Smooth muscle cell of the brain vasculature (primary cell): ENCODE measurements around the gene MRPL16.

ENCODE experiments used
- DNase-seq: peaks from one replicate; pipeline ENCODE4 v3.0.0-alpha.2; 2012; ENCODE audit warnings: low read depth, low spot score

Gene MRPL16

DNA sequence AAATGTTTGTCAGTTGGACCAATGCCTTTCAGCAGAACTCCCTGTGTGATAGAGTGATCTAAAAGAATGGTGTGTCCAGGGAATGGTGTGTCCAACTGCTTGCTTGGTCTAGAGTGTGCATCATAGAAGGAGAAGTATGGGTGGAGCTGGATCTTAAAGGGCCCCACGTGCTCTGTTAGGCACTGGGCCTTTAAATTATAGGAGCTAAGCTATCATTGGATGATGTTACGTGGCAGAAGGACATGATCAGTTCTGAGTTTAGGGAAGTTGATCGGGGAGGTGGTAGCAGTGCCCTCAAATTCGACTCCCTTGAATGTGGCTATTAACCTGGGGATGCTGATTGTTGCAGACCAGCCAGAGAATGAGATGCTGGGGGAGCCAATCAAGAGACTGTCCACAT lies 39.0 kb downstream of the MRPL16 start:
- no peak for DNase-seq

GRCh38 chr11:59770869-59771268 lies 39.7 kb downstream of the MRPL16 start:
- no peak for DNase-seq

- DNase-seq = no peak
Observed at GRCh38 chr11:59770319-59770718, 40.3 kb downstream of the MRPL16 start.

DNA sequence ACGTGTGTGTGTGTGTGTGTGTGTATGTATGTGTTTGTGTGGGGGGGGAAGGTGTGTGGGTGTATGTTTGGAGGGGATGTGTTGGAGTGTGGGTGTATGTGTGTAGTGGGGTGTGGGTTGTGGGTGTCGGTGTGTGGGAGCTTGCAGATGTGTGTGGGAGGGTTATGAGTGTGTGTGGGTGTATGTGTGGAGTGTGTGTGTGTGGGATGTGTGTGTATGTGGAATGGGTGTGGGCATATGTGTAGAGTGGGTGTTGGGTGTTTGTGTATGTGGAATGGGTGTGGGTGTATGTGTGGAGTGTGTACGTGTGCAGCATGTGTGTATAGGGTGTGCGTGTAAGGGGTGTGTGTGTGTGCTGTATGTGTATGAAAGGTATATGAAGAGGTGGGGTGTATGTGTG lies 40.8 kb downstream of the MRPL16 start:
- DNase-seq = no peak

- no peak for DNase-seq
Observed at GRCh38 chr11:59769111-59769510, 41.5 kb downstream of the MRPL16 start.

DNA sequence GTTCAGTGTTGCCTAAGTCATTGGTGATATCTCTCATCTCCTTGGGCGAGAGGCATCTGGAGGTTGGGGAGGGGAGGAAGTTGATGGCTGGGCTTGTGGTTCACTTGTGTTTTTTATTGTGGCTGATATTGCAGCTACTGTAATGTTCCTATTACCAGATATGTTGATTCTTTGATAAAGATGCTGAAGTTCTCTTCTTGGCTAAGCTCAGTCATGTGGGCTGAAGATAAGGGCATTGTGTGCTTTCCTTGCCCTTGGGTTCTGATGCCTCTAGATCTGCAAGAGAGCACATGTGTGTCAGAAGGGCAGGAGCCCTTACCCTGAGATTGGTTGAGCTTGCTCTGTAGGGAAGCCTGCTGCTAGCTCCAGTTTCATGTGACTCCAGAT lies 43.4 kb downstream of the MRPL16 start:
- no peak for DNase-seq

- no peak for DNase-seq
Observed at GRCh38 chr11:59766542-59767224, 43.9 kb downstream of the MRPL16 start.

GRCh38 chr11:59765068-59765735 lies 45.4 kb downstream of the MRPL16 start:
- DNase-seq = no peak

- DNase-seq = no peak
Observed at GRCh38 chr11:59761993-59762392, 48.6 kb downstream of the MRPL16 start.

DNA sequence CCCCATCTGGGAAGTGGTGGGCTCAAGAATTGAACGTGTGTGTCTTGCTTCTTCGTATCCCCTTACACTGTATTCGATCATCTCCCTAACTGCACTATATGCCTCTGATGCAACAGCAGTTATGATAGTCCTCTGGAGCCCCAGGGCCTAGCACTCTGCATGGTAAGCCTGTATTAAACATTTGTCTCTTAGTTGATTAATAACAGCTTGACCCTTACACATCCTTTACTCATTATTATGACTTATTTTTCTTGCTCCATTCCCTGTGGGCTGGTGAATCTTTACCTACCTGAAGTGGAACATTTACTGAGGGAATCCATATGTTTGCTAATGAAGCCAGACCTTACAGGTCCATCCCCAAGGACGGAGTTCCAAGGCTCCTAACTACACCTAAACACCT lies 49.8 kb downstream of the MRPL16 start:
- DNase-seq = no peak

DNA sequence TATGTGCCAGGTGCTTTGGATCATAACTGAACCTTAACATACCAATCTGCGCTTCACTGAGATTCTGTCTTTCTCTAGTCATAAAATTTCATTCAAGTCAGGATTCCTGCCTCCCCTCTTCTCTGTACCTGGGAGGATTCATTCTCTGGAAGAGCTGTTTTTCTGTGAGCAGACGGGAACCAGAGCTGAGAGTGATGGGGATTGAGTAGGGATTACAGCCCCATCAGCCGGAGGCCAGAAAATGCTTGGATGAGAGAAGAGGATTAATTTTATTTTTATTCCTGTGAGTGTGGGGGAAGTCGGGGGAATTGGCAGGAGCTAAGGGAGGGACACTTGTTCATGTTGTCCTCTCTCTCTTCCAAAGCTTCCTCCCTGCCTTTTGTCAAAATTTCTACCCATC lies 50.7 kb downstream of the MRPL16 start:
- no peak for DNase-seq

DNA sequence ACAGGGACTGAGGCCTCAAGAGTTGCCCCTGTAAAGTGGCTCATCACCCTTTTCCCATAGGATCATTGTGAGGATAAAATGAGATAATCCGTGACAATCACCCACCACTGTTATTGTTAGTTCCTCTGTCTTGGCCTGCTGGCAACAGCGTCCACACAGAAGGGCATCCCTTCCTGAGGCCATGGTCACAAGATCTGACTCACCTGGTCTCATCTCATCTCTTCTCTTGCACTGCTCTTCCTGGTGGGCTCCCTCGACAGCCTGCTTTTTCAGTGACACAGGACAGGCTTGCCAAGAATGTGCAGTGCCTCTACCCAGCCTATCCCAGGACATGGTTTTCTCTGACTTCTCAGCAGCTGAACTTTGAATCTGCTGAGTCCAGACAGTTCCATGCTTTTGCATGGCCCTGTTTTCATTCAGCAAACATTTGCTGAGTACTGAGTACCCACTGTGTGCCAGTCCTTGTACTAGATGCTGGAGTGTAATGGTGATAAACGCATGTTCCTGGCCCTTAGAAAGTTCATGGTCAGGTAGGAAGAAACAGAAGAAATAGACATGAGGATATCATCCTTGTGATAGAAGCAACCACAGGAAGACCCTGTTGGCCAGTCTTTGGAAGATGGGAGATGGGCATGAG lies 52.1 kb downstream of the MRPL16 start:
- no peak for DNase-seq

DNA sequence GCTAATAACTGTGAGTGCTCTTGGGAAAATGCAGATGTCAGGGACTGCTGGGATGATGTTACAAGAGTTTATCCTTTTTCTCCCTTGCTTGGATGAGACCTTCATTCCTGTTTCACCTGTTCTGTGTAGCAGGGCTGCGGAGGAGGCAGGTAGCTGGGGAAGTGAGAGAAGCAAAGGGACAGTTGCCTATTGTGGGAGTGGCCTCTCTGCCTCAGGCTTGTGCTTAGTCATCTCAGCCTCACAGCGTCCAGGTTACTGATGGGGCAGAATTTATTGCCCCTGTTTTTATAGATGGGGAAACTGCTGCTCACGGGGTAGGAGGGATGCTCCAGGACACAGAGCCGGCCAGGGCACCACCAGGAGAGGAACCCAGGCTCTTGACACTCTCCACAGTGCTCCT lies 53.7 kb downstream of the MRPL16 start:
- DNase-seq = no peak

DNA sequence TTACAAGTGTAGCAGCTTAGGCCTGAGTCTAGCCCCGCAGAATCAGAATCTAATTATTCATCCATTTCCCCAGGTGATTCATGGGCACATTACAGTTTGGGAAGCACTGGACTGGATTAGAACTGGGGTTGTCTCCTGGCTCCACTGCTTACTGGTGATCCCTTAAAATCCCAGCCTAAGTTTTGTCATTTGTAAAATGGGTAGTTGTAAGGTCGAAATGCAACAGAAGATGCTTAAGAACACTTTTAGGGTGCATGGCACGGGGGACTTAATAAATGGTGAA lies 54.1 kb downstream of the MRPL16 start:
- DNase-seq = no peak
